SU-DHL-6 (cell line): ENCODE data around the gene APBB2.

Experiments used
- CTCF ChIP-seq: fragments of 200-600 bp; sonication (generic); IDR thresholded peaks from one replicate; pipeline ENCODE4 v1.5.1; 2017; ENCODE audit warnings: antibody characterized with exemption, mild to moderate bottlenecking, low read length, moderate library complexity; ENCODE audit not compliant: insufficient read depth, poor library complexity, severe bottlenecking
- EZH2phosphoT487 ChIP-seq: fragments of 200-600 bp; sonication (generic), shearing (Covaris generic); conservative IDR thresholded peaks from 2 replicates; pipeline ENCODE4 v1.6.1; 2018; ENCODE audit warnings: mild to moderate bottlenecking, antibody characterized with exemption, low read length, moderate library complexity, mixed read lengths

DNA sequence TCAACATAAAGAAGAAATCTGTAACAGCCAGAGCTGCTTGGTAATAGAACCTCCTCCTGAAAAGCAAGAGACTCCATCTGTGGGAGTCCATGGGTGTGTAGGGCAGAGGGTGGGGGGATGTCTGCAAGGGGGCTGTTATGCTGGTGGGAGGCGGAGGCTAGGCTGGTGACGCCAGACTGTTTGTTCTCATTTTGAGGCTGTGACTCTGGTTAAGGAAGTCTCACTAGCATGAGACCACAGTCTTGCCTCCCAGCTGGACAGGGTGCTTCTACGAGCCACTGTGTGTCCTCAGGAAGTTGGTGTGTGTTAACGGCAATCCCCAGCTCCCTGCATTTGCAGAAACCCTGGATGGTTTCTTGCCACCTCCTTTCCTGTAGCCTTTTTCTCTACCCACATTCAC lies 384.8 kb downstream of the APBB2 start:
- no peak for TF ChIP-seq CTCF
- no peak for TF ChIP-seq EZH2phosphoT487
